ENCODE results near the gene MACC1. TPM values are rescaled to one million over a fixed set of nuclear protein-coding genes. Genes with fewer than 3 reads are reported as not detected.

The MACC1 gene
- 0.16 TPM for total RNA-seq
- long read RNA-seq: 0 reads

DNA sequence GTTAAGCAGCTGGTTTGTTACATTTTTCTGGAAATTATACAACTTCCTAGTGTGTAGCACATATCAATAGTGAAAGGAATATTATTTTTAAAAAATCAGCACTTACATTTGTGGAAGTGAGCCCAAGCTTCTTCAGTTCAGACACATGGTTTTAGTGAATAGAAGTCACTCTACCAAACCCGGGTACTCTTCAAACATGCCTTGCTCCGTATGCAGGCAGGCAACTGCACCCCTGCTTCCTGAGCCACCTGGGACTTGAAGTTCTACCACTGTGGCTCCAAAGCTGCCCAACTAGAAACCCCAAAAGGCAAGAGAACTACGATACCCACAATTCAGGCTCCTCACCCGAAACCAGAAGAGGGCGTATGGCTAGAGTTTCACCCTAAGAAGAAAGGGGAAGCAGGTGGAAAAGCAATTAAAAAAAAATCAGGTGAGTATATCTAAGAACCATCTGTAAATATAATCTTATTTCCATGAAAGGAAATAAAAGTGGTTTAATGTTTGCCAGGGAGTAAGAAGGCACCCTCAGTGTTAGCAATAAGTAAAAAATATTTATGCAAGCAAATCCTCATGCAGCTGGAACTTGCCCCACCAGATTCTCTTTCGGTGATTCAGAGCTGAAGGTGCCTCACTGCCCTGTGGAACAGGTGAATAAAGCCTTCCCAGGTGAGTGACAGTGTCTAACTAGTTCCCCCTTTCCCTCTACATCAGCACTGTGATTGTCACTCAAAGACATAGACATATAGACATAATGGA is at the start of gene MACC1:
TSS of gene MACC1 (minus strand) at position 192 of the 756 bp plus-strand sequence. CDS start 55,522 bp downstream, outside the sequence.
- intact Hi-C loops (cut with DNase I): no loop called here
- DNase-seq (ENCODE audit: missing footprints) (no peak), ATAC-seq (no peak)

GRCh38 chr7:20264623-20265022 is 47.4 kb upstream of the MACC1 start:
- intact Hi-C loops (cut with DNase I): no loop called here

GRCh38 chr7:20260223-20260622 is 43.0 kb upstream of the MACC1 start:
- ATAC-seq (peak; percentile 94), DNase-seq (ENCODE audit: missing footprints) (no peak)
- intact Hi-C loops (cut with DNase I): no loop called here

More at GRCh38 chr7:20264623-20265022, 47.4 kb upstream of the MACC1 start:
- ATAC-seq (no peak), DNase-seq (ENCODE audit: missing footprints) (no peak)

DNA sequence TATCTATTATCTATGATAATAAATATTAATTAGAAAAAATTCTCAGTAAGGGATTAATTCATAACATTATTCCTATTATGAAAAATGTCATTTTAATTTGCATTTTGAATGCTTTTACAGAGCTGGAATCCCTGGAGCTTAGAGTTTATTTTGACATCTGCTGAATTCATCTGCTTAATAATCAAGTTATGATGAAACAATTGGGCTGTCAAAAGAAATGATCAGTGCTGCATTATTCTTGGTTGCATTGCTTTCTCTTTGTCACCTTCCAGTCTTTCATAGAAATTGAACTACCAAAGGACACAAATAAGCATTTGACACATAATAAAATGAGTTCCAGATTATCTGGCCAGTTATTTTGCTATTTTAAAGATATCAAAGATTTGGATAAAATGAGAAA is 40.0 kb upstream of the MACC1 start:
- no peak for DNase-seq (ENCODE audit: missing footprints)
- ATAC-seq: no peak
- intact Hi-C loops (cut with DNase I): no loop called here

GRCh38 chr7:20249920-20250319 is 32.7 kb upstream of the MACC1 start:
- ATAC-seq (no peak), DNase-seq (ENCODE audit: missing footprints) (no peak)
- intact Hi-C loops (cut with DNase I): no loop called here

GRCh38 chr7:20249376-20249775 is 32.2 kb upstream of the MACC1 start:
- ATAC-seq: no peak
- intact Hi-C loops (cut with DNase I): no loop called here

DNA sequence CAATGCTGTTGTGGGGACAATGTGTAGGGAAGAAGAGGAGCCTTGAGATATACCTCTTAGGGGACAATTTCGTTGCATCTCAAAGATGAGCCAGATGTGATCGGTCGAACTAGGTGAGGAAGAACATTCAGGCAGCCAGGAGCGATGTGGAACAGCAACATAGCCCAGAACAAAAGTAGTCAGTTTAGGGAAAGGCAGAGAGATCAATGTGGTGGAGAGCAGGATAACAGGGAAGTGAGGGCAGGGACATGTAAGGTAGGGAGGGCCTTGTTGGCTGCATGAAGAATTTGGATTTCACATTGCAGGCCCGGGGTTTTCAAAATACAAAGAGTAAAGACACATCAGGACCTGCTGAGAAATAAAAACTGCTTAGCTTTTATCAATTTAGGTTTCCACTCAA is 29.1 kb upstream of the MACC1 start:
- no peak for ATAC-seq
- intact Hi-C loops (cut with DNase I): no loop called here

More at GRCh38 chr7:20249376-20249775, 32.2 kb upstream of the MACC1 start:
- DNase-seq (ENCODE audit: missing footprints): no peak

DNA sequence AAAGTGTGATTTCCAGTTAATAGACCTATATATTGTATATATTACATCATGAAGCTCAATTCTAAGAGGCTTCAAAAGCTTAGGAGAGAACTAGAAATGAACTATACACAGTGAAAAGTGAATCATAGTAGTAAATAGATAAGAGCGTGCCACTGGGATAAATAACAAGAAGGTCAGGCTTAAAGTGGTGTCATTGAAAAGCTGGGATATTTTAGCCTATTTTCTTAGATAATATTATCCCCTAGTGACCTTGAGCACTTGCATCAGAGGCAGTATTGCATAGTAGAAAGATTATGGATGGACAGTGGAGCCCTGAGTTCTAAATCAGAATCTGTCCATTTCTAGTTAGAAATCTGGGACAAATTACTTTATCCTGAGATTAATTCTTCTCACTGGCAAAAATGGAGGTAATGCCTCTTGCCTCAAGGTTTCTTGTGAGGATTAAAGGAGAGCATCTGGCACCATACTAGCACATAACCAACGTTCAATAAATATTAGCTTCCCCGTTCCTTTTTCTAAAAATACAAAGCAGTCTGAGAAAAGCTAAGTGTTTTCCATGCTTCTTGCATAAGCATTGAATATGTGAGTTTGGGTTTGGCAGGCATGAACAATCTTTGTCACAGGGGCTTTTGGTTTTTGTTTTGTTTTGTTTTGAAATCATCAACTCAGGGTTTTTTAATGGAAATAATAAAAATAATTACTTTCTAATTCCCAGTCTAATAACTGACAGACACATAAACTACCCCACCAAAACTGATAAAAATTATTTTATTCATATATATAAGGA is 27.3 kb upstream of the MACC1 start:
- intact Hi-C loops (cut with DNase I): no loop called here
- ATAC-seq (peak; percentile 96), DNase-seq (ENCODE audit: missing footprints) (no peak)

More for the DNA sequence above, 29.1 kb upstream of the MACC1 start:
- no peak for DNase-seq (ENCODE audit: missing footprints)

DNA sequence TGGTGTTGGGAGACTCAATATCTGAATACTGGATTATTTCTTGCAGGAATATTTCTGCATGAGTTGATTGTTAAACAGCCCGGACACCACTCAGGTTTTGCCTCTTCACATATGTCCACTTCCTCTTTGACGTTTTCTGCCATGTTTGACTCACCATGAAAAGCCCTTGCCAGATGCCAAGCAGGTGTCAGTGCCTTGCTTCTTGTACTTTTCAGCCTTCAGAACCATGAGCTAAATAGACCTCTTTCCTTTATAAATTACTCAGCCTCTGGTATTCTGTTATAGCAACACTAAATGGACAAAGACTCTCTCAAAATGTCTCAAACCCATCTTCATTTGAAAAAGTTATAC is 24.7 kb upstream of the MACC1 start:
- intact Hi-C loops (cut with DNase I): no loop called here
- DNase-seq (ENCODE audit: missing footprints) (no peak), ATAC-seq (no peak)

DNA sequence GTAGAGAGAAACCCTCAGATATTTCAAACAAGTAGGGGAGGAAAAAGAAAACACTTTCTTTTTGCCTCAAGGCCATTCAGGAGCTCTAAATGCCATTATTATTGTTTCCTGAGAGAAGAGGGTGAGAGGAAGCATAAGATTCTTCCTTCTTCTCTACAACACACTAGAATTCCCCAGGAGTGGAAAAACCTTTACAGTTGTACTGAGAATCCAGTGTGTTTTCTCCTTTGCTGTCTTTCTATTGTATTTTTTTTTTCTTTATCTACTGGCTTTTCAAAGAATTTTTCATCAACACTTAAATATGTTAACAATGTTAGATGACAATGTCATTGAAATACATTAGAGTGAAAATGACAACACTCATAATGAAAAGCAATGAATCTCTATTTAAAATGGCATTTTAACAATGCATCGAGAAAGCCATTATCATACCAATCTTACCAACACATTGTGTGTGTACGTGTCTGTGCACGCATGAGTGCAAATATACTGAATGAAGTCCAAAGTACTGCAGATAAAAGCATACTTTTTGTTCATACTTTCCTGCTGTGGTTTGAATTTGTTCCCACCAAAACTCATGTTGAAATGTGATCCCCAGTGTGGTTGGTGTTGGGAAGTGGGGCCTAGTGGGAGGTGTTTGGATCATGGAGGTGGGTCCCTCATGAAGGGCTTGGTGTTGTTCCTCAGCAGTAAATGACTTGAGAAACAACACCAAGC is 24.2 kb upstream of the MACC1 start:
- no peak for ATAC-seq
- DNase-seq (ENCODE audit: missing footprints): no peak
- intact Hi-C loops (cut with DNase I): no loop called here

- ATAC-seq (no peak), DNase-seq (ENCODE audit: missing footprints) (no peak)
- intact Hi-C loops (cut with DNase I): no loop called here
Measured at GRCh38 chr7:20240080-20240926, 23.1 kb upstream of the MACC1 start.

DNA sequence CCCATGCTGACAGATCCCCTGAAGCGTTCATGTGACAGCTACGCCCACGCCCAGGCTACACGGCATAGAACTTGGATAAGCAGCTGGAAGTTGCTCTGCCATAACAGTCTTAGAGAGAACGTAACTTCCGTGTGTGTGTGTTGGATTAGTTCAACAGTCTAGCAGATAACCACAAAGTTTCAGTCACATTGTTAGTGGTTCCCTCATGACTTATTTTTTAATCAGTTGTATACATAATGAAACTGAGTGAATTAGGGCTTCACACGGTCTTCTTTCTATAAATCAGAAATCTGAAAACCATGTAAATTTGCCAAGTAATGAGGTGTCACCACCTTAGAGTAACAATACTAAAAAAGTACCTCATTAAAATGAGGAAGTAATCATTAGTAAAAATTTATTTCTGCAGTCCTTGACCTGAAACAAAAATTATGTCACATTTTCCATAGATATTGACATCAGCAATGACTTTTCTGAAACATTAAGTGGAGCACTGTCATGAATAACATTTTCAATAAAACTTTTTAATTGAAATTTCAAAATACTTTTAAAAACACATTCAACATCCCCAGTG is 21.7 kb upstream of the MACC1 start:
- DNase-seq (ENCODE audit: missing footprints) (no peak), ATAC-seq (peak; percentile 57)
- intact Hi-C loops (cut with DNase I): no loop called here

DNA sequence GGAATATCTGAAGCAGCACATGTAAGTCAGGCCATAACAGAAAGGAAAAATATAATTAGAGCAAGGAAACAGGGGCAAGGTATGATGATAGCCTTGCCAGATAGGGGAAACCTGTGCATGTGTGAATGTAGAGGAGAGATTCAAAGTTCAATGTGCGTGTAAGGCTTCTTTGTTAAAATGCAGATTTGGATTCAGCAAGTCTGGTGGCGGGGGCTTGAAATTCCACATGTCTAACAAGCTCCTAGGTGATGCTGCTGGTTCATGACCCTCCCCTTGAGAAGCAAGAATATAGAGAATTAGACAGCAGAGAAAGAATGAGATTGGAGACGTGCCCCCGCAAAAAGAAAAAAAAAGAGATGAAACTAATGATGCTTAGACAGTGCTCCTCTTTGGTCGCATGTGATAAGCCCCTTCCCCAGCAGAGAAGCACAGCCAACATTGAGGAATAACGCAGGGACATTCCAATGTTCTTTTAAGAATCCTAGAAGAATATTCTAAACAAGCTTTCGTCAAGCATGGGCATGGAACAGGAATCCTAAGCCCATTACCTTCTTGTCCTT is 21.1 kb upstream of the MACC1 start:
- intact Hi-C loops (cut with DNase I): no loop called here
- ATAC-seq (no peak), DNase-seq (ENCODE audit: missing footprints) (no peak)

DNA sequence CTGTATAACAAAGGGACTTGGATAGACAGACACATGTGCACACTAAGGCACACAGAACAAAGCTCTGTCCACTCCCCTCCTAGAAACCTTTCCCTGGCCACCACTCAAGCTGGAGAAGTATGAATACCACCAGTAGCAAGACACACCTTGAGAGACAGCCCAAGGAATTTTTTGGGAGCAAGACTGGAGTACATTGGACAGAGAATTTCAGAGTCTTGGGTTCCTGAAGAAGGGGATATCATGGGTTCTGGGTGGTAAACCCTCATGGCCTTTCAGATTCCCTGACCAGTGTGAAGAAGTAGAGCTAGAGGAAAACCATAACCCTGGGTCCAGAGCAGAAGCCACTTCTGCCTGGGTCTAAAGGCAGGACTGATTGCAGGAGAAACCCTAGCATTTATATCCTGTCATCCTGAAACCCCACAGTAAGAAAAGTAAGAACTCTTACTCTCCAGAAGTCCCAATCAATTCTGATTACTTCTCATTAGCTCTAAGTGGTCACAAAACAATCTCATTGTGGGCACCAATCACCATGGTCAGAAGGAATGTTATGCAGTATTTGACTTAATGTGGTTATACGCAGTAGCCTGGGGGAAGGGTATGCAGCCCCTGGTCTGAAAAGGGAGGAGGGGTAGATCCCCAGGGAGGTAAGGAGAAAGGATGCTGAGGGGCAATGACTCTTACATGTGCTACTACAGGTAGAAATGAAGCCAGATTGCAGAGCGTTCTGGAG is 20.4 kb upstream of the MACC1 start:
- intact Hi-C loops (cut with DNase I): no loop called here
- ATAC-seq (no peak), DNase-seq (ENCODE audit: missing footprints) (no peak)

DNA sequence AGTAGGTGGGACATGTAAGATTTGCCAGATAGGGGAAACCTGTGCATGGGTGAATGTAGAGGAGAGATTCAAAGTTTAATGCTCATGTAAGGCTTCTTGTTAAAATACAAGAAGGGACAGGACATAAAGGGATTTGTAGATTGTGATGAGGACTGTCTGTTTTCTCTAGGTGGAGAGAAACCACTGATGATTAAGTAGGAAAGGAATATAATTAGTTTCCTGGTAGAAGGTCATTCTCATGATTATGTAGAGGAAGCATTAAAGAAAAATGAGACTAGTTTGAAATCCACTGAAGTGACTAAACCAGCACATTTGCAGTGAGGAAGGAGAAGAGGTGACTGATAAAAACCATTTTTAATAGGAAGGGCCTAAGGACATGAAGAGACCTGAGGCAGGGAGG is 19.6 kb upstream of the MACC1 start:
- ATAC-seq (no peak), DNase-seq (ENCODE audit: missing footprints) (no peak)
- intact Hi-C loops (cut with DNase I): no loop called here

- no peak for ATAC-seq
- DNase-seq (ENCODE audit: missing footprints): no peak
- intact Hi-C loops (cut with DNase I): no loop called here
Measured at GRCh38 chr7:20236043-20236442, 18.9 kb upstream of the MACC1 start.

DNA sequence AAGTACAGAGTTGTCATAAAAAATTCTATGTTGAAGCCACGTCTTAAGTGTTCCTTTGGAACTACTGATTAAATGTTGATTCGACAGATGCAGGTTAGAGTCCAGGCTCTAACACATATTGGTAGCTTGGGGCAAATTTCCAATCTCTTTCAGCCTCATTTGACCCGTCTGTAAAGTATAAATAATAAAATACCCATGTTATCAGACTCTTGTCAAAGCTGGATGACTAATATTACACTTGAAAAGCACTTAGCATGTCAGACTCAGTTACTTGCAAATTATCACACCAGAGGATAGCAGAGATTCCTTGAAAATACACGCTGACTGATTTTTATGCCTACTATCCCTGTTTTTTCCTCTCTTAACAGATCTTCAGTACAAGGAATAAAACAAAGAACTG is 18.1 kb upstream of the MACC1 start:
- intact Hi-C loops (cut with DNase I): no loop called here
- DNase-seq (ENCODE audit: missing footprints) (no peak), ATAC-seq (no peak)

DNA sequence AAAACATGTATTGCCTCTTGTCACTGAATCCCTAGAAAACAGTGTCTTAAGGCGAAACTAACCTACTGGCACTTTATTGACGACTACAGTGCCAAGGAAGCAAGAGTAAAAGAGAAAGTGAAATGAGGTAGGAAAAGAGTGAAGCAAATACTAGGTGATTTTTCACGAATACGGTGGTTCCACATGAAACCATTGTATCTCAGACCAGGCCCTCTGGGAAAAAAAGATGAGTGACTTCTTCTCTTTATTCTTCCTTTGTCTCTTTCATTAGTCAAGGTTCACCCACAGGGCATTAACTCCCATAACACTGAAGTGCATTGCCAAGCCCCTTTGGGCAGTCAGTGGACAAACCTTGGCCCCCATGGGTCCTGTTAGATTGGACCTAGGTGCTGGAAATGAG is 16.2 kb upstream of the MACC1 start:
- DNase-seq (ENCODE audit: missing footprints) (no peak), ATAC-seq (no peak)
- intact Hi-C loops (cut with DNase I): no loop called here
